ENCODE measurements around the gene TNPO2.
"Not testable (repeated sequence)": the region's sequence is repeated elsewhere in the genome, so short reads cannot be mapped to it uniquely, and the experiment has no call there.

Gene TNPO2

GRCh38 chr19:12736995-12737834, 13.5 kb upstream of the TNPO2 start, which contains the start of gene GET3:
TSS of gene GET3 (plus strand) at chr19:12737497. CDS start at chr19:12737506, 9 bp downstream.
- DNase-seq (ENCODE audit: low spot score): peak; percentile 91
- TF ChIP-seq, protein P1, sequence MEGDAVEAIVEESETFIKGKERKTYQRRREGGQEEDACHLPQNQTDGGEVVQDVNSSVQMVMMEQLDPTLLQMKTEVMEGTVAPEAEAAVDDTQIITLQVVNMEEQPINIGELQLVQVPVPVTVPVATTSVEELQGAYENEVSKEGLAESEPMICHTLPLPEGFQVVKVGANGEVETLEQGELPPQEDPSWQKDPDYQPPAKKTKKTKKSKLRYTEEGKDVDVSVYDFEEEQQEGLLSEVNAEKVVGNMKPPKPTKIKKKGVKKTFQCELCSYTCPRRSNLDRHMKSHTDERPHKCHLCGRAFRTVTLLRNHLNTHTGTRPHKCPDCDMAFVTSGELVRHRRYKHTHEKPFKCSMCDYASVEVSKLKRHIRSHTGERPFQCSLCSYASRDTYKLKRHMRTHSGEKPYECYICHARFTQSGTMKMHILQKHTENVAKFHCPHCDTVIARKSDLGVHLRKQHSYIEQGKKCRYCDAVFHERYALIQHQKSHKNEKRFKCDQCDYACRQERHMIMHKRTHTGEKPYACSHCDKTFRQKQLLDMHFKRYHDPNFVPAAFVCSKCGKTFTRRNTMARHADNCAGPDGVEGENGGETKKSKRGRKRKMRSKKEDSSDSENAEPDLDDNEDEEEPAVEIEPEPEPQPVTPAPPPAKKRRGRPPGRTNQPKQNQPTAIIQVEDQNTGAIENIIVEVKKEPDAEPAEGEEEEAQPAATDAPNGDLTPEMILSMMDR (IDR thresholded peaks at IDR 0.05; ENCODE audit: extremely low read depth, missing control alignments): no peak

DNA sequence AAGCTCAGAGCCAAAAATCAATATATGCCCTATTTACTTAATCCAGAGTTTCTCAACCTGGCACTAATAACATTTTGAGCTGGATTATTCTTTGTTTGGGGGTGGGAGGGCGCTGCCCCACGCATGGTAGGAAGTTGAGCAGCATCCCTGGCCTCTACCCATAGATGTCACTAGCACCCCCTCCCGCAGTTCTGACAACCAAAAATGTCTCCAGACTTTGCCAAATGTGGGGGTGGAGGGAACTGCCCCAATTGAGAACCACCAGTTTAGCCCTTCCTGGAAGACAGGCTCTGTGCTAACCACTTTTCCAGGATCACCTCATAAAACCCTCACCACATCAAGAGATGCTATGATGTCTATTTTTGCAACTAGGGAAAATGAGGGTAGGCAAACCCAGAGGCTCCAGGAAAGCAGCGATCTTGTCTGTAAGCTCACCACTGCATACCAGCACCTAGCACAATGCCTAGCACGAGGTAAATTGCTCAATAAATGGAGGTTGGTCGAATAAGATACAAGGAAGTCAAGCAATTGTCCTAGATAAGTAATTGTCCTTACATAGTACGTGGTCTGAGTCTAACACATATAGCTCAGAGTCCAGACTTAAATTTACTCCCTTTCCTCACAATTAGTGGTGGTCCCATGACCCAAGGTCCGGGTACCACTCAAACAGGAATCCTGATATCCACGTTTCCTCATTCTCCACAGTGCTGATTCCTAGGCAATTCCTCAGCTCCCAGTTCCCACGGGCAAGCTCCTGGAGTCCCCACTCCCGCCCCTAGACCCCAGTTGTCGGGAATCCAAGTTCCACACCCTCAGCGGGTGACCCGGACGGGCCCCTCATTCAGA, 9.9 kb upstream of the TNPO2 start:
- peak; percentile 82 for DNase-seq (ENCODE audit: low spot score)
- TF ChIP-seq, protein P1 (IDR thresholded peaks at IDR 0.05; ENCODE audit: extremely low read depth, missing control alignments): peak; percentile 49

DNA sequence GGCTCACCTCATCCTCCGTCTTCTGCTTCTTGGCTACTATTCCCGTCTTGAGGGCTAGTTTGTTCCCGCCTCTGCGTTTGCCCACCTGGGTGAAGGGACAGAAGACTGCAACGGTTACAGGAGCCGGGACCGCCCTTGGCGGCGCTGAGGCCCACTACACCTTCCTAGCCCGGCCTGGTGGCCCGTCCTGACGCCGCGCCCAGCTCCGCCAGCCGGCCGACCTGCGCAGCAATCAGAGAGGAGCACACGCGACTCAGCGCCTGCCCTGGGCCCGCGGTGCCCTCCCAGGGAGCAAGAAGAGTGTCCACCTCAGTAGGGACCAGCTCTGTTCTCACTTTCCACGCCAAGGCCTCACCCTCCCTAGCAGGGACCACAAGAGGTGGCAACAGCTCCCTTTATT, 7.6 kb upstream of the TNPO2 start:
- TF ChIP-seq, protein P1 (IDR thresholded peaks at IDR 0.05; ENCODE audit: extremely low read depth, missing control alignments): no peak
- DNase-seq (ENCODE audit: low spot score): no peak

GRCh38 chr19:12730064-12730463, 6.3 kb upstream of the TNPO2 start:
- TF ChIP-seq, protein P1 (IDR thresholded peaks at IDR 0.05; ENCODE audit: extremely low read depth, missing control alignments): no peak
- no peak for DNase-seq (ENCODE audit: low spot score)

GRCh38 chr19:12727745-12728433, 4.2 kb upstream of the TNPO2 start:
- TF ChIP-seq, protein P1 (IDR thresholded peaks at IDR 0.05; ENCODE audit: extremely low read depth, missing control alignments): no peak
- no peak for DNase-seq (ENCODE audit: low spot score)

- TF ChIP-seq, protein P1 (IDR thresholded peaks at IDR 0.05; ENCODE audit: extremely low read depth, missing control alignments): no peak
Observed at GRCh38 chr19:12726988-12727316, 3.2 kb upstream of the TNPO2 start.

GRCh38 chr19:12725612-12726011, 1.9 kb upstream of the TNPO2 start:
- not testable (repeated sequence) for DNase-seq (ENCODE audit: low spot score)

More at GRCh38 chr19:12726988-12727316, 3.2 kb upstream of the TNPO2 start:
- no peak for DNase-seq (ENCODE audit: low spot score)
